HG03064 (cell line): Measurements from ENCODE around the gene KCNJ9.

Experiments
- ATAC-seq: cut with Tn5 transposase; IDR thresholded peaks from one replicate; pipeline ENCODE4 v1.9.1; 2021; ENCODE audit warnings: low read depth; ENCODE audit not compliant: unreplicated experiment

KCNJ9 gene

GRCh38 chr1:160064746-160065145, 16.6 kb upstream of the KCNJ9 start:
- ATAC-seq, result no peak

- no peak for ATAC-seq
These were observed 14.3 kb upstream of the KCNJ9 start for GRCh38 chr1:160066829-160067745.

GRCh38 chr1:160068225-160068624, 13.1 kb upstream of the KCNJ9 start:
- ATAC-seq, result no peak

GRCh38 chr1:160069460-160070231, 11.7 kb upstream of the KCNJ9 start, which contains the start of gene KCNJ10:
TSS of gene KCNJ10 (minus strand) at chr1:160070160. CDS start at chr1:160042532, 27,628 bp downstream.
- no peak for ATAC-seq

- ATAC-seq, result no peak
These were observed 10.8 kb upstream of the KCNJ9 start for GRCh38 chr1:160070243-160071163.

GRCh38 chr1:160071289-160071688, 10.0 kb upstream of the KCNJ9 start:
- no peak for ATAC-seq

GRCh38 chr1:160074865-160075264, 6.5 kb upstream of the KCNJ9 start:
- no peak for ATAC-seq

- no peak for ATAC-seq
These were observed 5.5 kb upstream of the KCNJ9 start for GRCh38 chr1:160075836-160076235.

- no peak for ATAC-seq
These were observed 5.0 kb upstream of the KCNJ9 start for GRCh38 chr1:160076295-160076694.

- ATAC-seq, result no peak
These were observed 3.9 kb upstream of the KCNJ9 start for GRCh38 chr1:160077486-160077885.

GRCh38 chr1:160078512-160079195, 2.7 kb upstream of the KCNJ9 start:
- ATAC-seq, result no peak

GRCh38 chr1:160079448-160079847, 1.9 kb upstream of the KCNJ9 start:
- ATAC-seq, result no peak

- ATAC-seq, result no peak
These were observed 797 bp upstream of the KCNJ9 start for GRCh38 chr1:160080381-160081100.

GRCh38 chr1:160082487-160082886, 1.1 kb downstream of the KCNJ9 start:
- no peak for ATAC-seq

GRCh38 chr1:160082926-160083325, 1.6 kb downstream of the KCNJ9 start:
- no peak for ATAC-seq

GRCh38 chr1:160083968-160084770, 2.8 kb downstream of the KCNJ9 start:
- peak; percentile 69 for ATAC-seq

- ATAC-seq, result no peak
These were observed 3.5 kb downstream of the KCNJ9 start for GRCh38 chr1:160084771-160085321.
